NCI-H526 (cell line): Measurements from ENCODE around the gene TUBGCP2.

Experiments used
- DNase-seq, 2 experiments: peaks; one replicate each; lab custom pipeline; 2025; lab: John Stamatoyannopoulos, UW

The TUBGCP2 gene

GRCh38 chr10:133230044-133230361 lies 78.7 kb downstream of the TUBGCP2 start, which contains the start of gene UTF1:
TSS of gene UTF1 (plus strand) at chr10:133230217. CDS start at chr10:133230289, 72 bp downstream.
- DNase-seq: no peak

DNA sequence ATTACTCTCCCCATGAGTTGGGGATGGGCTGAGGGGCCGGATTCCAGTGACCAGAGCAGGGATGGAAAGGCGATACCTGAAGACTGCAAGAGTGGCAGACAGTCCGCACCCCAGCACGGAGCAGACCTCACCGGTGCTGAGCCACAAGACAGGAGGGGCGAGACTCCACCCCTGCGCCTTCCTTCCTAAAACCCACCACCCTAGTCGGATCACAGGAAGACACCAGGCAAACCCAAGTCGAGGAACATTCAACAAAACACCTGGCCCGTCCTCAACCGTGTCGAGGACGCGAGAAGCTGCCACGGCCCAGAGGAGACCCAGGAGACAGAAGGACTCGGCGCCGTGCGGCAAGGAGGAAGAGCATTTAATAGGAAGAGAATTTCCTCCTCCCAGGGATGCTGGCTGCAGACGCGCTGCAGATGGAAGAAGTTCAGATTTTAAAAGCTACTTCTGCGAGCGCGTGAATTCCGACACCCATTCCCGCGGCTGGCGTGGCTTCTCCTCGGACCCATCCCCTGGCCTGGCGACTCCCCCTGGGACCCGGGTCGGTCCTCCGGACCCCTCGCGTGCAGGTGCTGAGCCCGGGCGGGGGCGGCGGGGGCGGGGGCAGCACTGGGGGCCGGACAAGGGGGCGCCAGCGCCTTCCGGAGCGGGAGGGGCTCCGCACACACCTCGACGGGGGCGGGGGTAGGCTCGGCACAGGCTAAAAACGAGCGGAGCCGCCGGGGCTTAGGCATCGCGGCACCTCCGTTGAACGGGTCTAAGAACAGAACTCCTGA lies 79.2 kb downstream of the TUBGCP2 start:
- no peak for DNase-seq
